Liver (tissue), 3 donors: Measurements from ENCODE around the gene LYRM2.

ENCODE experiments used
- CTCF ChIP-seq: fragments of 150-350 bp; IDR thresholded peaks from 2 replicates; pipeline ENCODE4 v1.5.1; 2017; ENCODE audit warnings: improper control_type of control experiment, low read depth, low read length; ENCODE audit not compliant: missing input control
- RAD21 ChIP-seq, 2 donors: IDR thresholded peaks; 2 replicates each; pipeline ENCODE4 v1.6.1; 2016; ENCODE audit warnings: antibody characterized with exemption in 2 of 2, mild to moderate bottlenecking in 2 of 2
- donor health status: healthy.
- donor health status: healthy.

GRCh38 chr6:89679215-89680120 lies 40.9 kb upstream of the LYRM2 start:
- TF ChIP-seq RAD21 (IDR thresholded peaks at IDR 0.05), result no peak
- no peak for TF ChIP-seq CTCF
